Neuronal stem cell (in vitro differentiated cells): Measurements from ENCODE around the gene NRF1.

Experiments used
- DNase-seq: peaks from one replicate; pipeline ENCODE4 v3.0.0-alpha.2; 2013; ENCODE audit warnings: low spot score
- H2AFZ ChIP-seq: one replicate; pipeline ENCODE4 v1.6.1; 2013; ENCODE audit warnings: mild to moderate bottlenecking, low read length, inconsistent platforms
- H2AK5ac ChIP-seq: 2 replicates; pipeline ENCODE4 v1.6.1; 2013; ENCODE audit warnings: low read depth, mild to moderate bottlenecking, inconsistent platforms, low read length, moderate library complexity, mixed read lengths
- H2BK120ac ChIP-seq: 2 replicates; pipeline ENCODE4 v1.6.1; 2013; ENCODE audit warnings: low read depth, mild to moderate bottlenecking, inconsistent platforms, low read length, moderate library complexity, mixed read lengths
- H2BK12ac ChIP-seq: one replicate; pipeline ENCODE4 v1.6.1; 2013; ENCODE audit warnings: low read length, inconsistent platforms
- H2BK15ac ChIP-seq: 2 replicates; pipeline ENCODE4 v1.6.1; 2013; ENCODE audit warnings: mild to moderate bottlenecking, low read length, inconsistent platforms, mixed read lengths
- H2BK5ac ChIP-seq: one replicate; pipeline ENCODE4 v1.6.1; 2013; ENCODE audit warnings: inconsistent platforms, mild to moderate bottlenecking, low read length, moderate library complexity
- H3K14ac ChIP-seq: one replicate; pipeline ENCODE4 v1.6.1; 2013; ENCODE audit warnings: low read length, inconsistent platforms
- H3K18ac ChIP-seq: 2 replicates; pipeline ENCODE4 v1.6.1; 2013; ENCODE audit warnings: low read length, inconsistent platforms
- H3K23ac ChIP-seq: 2 replicates; pipeline ENCODE4 v1.6.1; 2013; ENCODE audit warnings: low read depth, mild to moderate bottlenecking, mixed read lengths, low read length, inconsistent platforms; ENCODE audit not compliant: poor library complexity
- H3K27ac ChIP-seq: replicated peaks from 3 replicates; pipeline ENCODE4 v1.5.1; 2013; ENCODE audit warnings: low read length, inconsistent platforms
- H3K27me3 ChIP-seq, 3 experiments: 2 replicates each; pipeline ENCODE4 v1.6.1; 2013; ENCODE audit warnings: low read length in 3 of 3, mild to moderate bottlenecking in 2 of 3, inconsistent platforms in 1 of 3, low read depth in 1 of 3, mixed read lengths in 1 of 3, moderate library complexity in 1 of 3; ENCODE audit not compliant: control insufficient read depth in 3 of 3, insufficient read depth in 3 of 3
- H3K36me3 ChIP-seq, 2 donors: replicated peaks in 1 of 2; 2 replicates each; pipeline ENCODE4 v1.6.1; 2013; ENCODE audit warnings: low read length in 2 of 2; ENCODE audit not compliant: control insufficient read depth in 2 of 2, insufficient read depth in 2 of 2
- H3K4ac ChIP-seq: 2 replicates; pipeline ENCODE4 v1.6.1; 2013; ENCODE audit warnings: inconsistent platforms, mild to moderate bottlenecking, low read length, moderate library complexity
- H3K4me1 ChIP-seq, 2 donors: 1 replicate in 1 of 2; 2 replicates in 1 of 2; pipeline ENCODE4 v1.6.1; 2013; ENCODE audit warnings: low read length in 2 of 2, low read depth in 1 of 2; ENCODE audit not compliant: control insufficient read depth in 2 of 2, insufficient read depth in 1 of 2
- H3K4me2 ChIP-seq: one replicate; pipeline ENCODE4 v1.6.1; 2013; ENCODE audit warnings: mild to moderate bottlenecking, low read length, inconsistent platforms; ENCODE audit not compliant: insufficient read depth, poor library complexity, severe bottlenecking
- H3K4me3 ChIP-seq, 2 donors: 2 replicates each; pipeline ENCODE4 v1.5.1; 2013; ENCODE audit warnings: low read length in 2 of 2, mild to moderate bottlenecking in 2 of 2, inconsistent platforms in 1 of 2, moderate library complexity in 1 of 2
- H3K79me1 ChIP-seq: one replicate; pipeline ENCODE4 v1.6.1; 2013; ENCODE audit warnings: low read depth, mild to moderate bottlenecking, inconsistent platforms, low read length, moderate library complexity
- H3K9ac ChIP-seq: one replicate; pipeline ENCODE4 v1.6.1; 2013; ENCODE audit warnings: mild to moderate bottlenecking, low read depth, low read length, inconsistent platforms; ENCODE audit not compliant: poor library complexity
- H3K9me3 ChIP-seq, 2 donors: replicated peaks in 1 of 2; 2 replicates each; pipeline versions ENCODE3 to v1.6.1; 2013; ENCODE audit warnings: low read length in 2 of 2, mild to moderate bottlenecking in 2 of 2, inconsistent platforms in 1 of 2, low read depth in 1 of 2, mixed read lengths in 1 of 2, moderate library complexity in 1 of 2; ENCODE audit not compliant: control insufficient read depth in 2 of 2, insufficient read depth in 1 of 2
- H4K8ac ChIP-seq: one replicate; pipeline ENCODE4 v1.6.1; 2013; ENCODE audit warnings: low read depth, mild to moderate bottlenecking, inconsistent platforms, low read length, moderate library complexity
- H4K91ac ChIP-seq: one replicate; pipeline ENCODE4 v1.6.1; 2013; ENCODE audit warnings: low read length, low read depth, mild to moderate bottlenecking, inconsistent platforms; ENCODE audit not compliant: poor library complexity
- WGBS, 2 donors: extraction: QIAGEN DNeasy Blood & Tissue Kit; methylation state at CpG; one replicate each; pipeline ENCODE4 v1.1.7; 2013; ENCODE audit warnings: missing lambda C conversion rate in 2 of 2, mixed read lengths in 1 of 2; ENCODE audit not compliant: insufficient read length in 2 of 2, insufficient replicate concordance in 1 of 2; ENCODE audit errors: extremely low coverage in 2 of 2; 5-methylcytosine and 5-hydroxymethylcytosine counted together

The NRF1 gene

GRCh38 chr7:129650056-129650758, 38.7 kb downstream of the NRF1 start:
- Histone ChIP-seq H3K4me3 (no peak overlapping the region), H2BK12ac (no peak overlapping the region), H3K9ac (no peak overlapping the region), H2BK15ac (no peak overlapping the region), H3K9me3 (peaks cover 0 to 8% of the 10 kb centered on the region in 2 donors), H3K4me2 (no peak overlapping the region), H4K91ac (no peak overlapping the region), H3K36me3 (peaks cover 0 to 6% of the 10 kb centered on the region in 2 donors), H3K18ac (no peak overlapping the region), H4K8ac (no peak overlapping the region), H3K23ac (no peak overlapping the region), H3K4ac (no peak overlapping the region), H2AK5ac (no peak overlapping the region), H2BK120ac (no peak overlapping the region), H2BK5ac (no peak overlapping the region), H3K4me1 (peaks cover 5 to 6% of the 10 kb centered on the region in 2 donors), H3K27ac (no peak overlapping the region), H3K79me1 (peaks cover 1% of the 10 kb centered on the region), H3K27me3 (no peaks in the 10 kb centered on the region), H3K14ac (no peak overlapping the region), H2AFZ (no peak overlapping the region)
- DNase-seq = no peak
- no CpG with 5 or more reads among the region's 5 CpGs for WGBS, 2 donors

GRCh38 chr7:129652914-129653313, 41.4 kb downstream of the NRF1 start:
- peaks cover 1% of the 10 kb centered on the region for H3K79me1 ChIP-seq
- no peak overlapping the region for H2BK12ac ChIP-seq
- no CpG with 5 or more reads among the region's 1 CpG for WGBS, 2 donors
- no peak overlapping the region for H3K9ac ChIP-seq
- H2BK5ac ChIP-seq = no peak overlapping the region
- H3K18ac ChIP-seq = no peak overlapping the region
- no peaks in the 10 kb centered on the region for H3K27me3 ChIP-seq
- H4K8ac ChIP-seq = no peak overlapping the region
- no peak overlapping the region for H2BK15ac ChIP-seq
- H2BK120ac ChIP-seq = no peak overlapping the region
- no peak overlapping the region for H3K23ac ChIP-seq
- H3K27ac ChIP-seq = no peak overlapping the region
- H3K36me3 ChIP-seq = peaks cover 5 to 12% of the 10 kb centered on the region in 2 donors
- H3K4me3 ChIP-seq = no peak overlapping the region
- H2AK5ac ChIP-seq = no peak overlapping the region
- H3K4me2 ChIP-seq = no peak overlapping the region
- no peak for DNase-seq
- H3K4me1 ChIP-seq = peaks cover 0 to 5% of the 10 kb centered on the region in 2 donors
- no peak overlapping the region for H3K4ac ChIP-seq
- H3K9me3 ChIP-seq = peaks cover 0 to 17% of the 10 kb centered on the region in 2 donors
- H2AFZ ChIP-seq = no peak overlapping the region
- no peak overlapping the region for H4K91ac ChIP-seq
- no peak overlapping the region for H3K14ac ChIP-seq

- Histone ChIP-seq H3K9ac (no peak overlapping the region), H2BK5ac (no peak overlapping the region), H3K9me3 (peaks cover 8 to 40% of the 10 kb centered on the region in 2 donors), H2BK15ac (no peak overlapping the region), H3K4me3 (no peak overlapping the region), H4K8ac (no peak overlapping the region), H3K18ac (no peak overlapping the region), H3K36me3 (peaks cover 19 to 41% of the 10 kb centered on the region in 2 donors), H2BK120ac (no peak overlapping the region), H3K14ac (no peak overlapping the region), H3K27me3 (no peaks in the 10 kb centered on the region), H3K23ac (no peak overlapping the region), H4K91ac (no peak overlapping the region), H2AFZ (no peak overlapping the region), H3K4me1 (no peaks in the 10 kb centered on the region), H3K27ac (no peak overlapping the region), H2AK5ac (no peak overlapping the region), H3K79me1 (peaks cover 1% of the 10 kb centered on the region), H3K4ac (no peak overlapping the region), H3K4me2 (no peak overlapping the region), H2BK12ac (no peak overlapping the region)
- DNase-seq = no peak
- no CpG with 5 or more reads among the region's 3 CpGs for WGBS, 2 donors
Observed at GRCh38 chr7:129655811-129656210, 44.3 kb downstream of the NRF1 start.

- H2BK120ac ChIP-seq = no peak overlapping the region
- peaks cover 27 to 56% of the 10 kb centered on the region in 2 donors for H3K36me3 ChIP-seq
- no peak overlapping the region for H4K91ac ChIP-seq
- no peak for DNase-seq
- H3K79me1 ChIP-seq = no peaks in the 10 kb centered on the region
- H2AK5ac ChIP-seq = no peak overlapping the region
- H2BK12ac ChIP-seq = no peak overlapping the region
- no peaks in the 10 kb centered on the region for H3K27me3 ChIP-seq
- H3K23ac ChIP-seq = no peak overlapping the region
- H3K9me3 ChIP-seq = peaks cover 14 to 56% of the 10 kb centered on the region in 2 donors
- WGBS, 2 donors = no CpG with 5 or more reads among the region's 8 CpGs
- H2AFZ ChIP-seq = no peak overlapping the region
- no peak overlapping the region for H4K8ac ChIP-seq
- no peak overlapping the region for H3K4ac ChIP-seq
- no peak overlapping the region for H3K14ac ChIP-seq
- no peak overlapping the region for H3K27ac ChIP-seq
- no peak overlapping the region for H3K9ac ChIP-seq
- H3K4me3 ChIP-seq = no peak overlapping the region
- H3K4me1 ChIP-seq = no peaks in the 10 kb centered on the region
- H2BK5ac ChIP-seq = no peak overlapping the region
- no peak overlapping the region for H2BK15ac ChIP-seq
- no peak overlapping the region for H3K18ac ChIP-seq
- H3K4me2 ChIP-seq = no peak overlapping the region
Observed at GRCh38 chr7:129657363-129657762, 45.8 kb downstream of the NRF1 start.
